Stimulated activated CD4-positive, alpha-beta T cell treated with anti-CD3 and anti-CD28 coated beads, Interleukin-1b, Interleukin-23, amount 100 ng/mL, for 4 hours (primary cell): ENCODE measurements around the gene WDFY3.

ENCODE experiments used
- DNase-seq, 2 donors: peaks; one replicate each; pipeline ENCODE4 v3.0.0-alpha.2; 2020; ENCODE audit warnings: low read depth in 2 of 2

The WDFY3 gene

DNA sequence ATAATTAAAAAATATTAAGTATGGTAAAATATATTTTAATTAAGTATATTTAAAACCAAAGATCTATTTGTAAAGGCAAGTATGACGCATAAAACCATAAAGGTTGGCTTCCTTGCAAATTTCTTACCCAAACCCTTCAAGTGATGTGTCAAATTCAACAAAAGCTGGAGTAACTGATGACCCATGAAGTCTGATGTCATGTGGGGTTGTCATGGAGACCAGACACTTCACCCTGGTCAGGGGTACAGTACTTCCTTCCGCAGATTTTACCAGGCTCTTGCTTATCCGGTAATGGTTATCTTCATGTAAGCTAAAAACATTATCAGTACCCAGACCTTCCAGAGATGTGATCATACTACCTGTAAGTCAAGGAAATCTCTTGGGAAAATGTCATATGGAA is 170.1 kb downstream of the WDFY3 start:
- DNase-seq = no peak

DNA sequence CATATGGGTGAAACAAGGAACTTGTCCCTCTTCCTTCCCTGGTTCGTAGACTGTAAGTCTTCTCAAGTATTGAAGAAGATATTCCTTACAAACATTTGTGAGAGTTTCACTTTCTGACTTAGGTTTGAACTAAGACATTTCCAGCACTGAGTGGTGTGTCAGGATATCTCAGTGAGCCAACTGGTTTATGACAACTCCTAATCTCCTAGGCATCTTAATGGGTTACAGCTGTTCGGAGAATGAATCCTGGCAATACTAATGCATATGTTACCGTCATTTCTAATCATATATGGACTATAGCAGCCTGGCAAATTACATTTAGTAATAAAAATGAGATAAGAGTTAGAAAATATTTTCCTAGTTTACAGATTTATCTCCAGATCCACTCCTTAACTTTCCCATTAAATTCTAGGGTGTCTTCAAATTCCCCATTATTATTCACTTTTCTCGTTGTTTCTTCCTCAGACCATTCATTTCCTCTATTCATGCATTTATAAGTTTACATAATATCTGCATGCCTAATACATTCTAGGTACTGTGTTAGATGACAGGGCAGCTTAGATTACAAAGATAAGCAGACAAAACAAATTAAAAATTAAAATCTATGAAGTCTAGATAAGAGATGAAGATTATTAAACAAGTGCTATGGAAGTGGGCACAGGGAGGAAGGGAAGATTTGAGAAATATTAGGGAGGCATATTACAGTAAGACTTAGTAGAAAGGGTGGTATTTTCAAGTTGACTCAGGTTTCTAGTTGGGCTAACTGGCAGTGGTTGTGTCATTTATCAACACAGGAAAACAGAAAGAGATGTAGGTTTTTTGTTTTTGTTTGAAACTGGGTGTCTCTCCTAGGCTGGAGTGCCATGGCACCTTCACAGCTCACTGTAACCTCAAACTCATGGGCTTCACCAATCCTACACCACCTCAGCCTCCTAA is 173.9 kb downstream of the WDFY3 start:
- DNase-seq = no peak

DNA sequence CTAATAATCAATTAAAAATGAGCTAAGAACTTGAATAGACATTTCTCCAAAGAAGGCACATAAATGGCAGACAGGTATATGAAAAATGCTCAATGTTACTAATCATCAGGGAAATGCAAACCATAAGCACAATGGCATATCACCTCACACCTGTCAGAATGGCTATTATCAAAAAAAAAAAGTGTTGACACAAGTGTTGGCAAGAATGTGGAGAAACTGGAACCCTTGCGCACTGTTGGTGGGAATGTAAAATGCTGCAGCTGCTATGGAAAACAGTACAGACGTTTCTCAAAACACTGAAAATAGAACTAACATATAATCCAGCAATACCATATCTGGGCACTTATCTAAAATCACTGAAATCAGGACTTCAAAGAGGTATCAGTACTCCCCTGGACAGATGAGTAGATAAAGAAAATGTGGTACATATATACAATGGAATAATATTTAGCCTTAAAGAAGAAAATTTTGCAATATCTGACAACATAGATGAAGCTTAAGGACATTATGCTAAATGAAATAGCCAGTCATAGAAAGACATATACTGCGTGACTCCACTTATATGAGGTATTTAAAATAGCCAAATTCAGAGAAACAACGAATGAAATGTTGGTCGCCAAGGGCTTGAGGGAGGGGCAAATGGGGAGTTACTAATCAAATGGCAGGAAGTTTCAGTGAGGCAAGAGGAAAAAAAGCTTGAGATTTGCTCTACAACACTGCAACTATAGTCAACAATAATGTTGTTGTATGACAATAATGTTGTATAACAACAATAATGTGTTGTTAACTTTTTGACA is 175.5 kb downstream of the WDFY3 start:
- DNase-seq = no peak

DNA sequence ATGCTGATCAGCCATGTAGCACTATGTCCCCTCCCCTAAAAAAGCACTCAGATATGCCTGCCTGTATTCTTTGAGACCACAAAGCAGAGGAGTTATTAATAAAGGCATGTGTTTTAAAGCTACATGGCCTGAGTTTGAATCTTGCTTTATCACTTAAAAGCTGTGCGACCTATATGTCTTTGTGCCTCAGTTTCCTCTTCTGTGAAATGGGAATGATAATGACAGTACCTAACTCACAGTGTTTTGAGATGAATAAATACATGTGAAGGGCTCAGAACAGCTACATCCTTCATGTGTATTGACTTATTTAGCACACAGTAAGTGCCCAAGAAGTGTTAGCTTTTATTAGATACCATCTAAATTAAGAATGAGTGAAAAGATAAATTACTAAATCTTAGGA is 180.0 kb downstream of the WDFY3 start:
- no peak for DNase-seq

DNA sequence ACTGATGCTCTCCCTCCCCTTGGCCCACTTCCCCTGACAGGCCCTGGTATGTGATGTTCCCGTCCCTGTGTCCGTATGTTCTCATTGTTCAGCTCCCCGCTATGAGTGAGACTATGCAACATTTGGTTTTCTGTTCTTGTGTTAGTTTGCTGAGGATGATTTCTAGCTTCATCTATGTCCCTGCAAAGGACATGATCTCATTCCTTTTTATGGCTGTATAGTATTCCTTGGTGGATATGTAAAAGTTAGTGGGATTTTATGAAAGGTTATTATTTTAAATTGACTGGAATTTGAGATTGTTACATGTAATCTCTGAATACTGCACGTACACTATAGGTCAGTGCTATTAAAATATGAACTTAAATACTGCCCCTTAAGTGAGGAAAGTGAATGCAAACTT is 184.0 kb downstream of the WDFY3 start:
- no peak for DNase-seq

DNA sequence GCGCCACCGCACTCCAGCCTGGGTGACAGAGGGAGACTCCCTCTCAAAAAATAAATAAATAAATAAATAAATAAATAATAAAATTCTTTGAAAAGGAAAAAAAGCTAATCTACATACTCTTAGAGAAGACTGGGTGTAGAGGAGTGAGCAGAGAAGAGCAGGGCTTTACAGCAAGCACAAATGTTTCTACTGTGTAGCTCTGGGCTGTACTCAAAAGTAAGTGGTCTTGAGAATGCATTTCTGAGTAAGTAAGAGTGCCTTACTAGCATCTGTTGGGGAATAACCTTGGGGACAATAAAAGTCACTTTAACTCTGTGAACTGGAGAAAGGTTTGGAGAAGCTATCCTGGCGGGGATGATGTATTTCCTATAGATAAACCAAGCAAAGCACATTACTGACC is 185.8 kb downstream of the WDFY3 start:
- no peak for DNase-seq

DNA sequence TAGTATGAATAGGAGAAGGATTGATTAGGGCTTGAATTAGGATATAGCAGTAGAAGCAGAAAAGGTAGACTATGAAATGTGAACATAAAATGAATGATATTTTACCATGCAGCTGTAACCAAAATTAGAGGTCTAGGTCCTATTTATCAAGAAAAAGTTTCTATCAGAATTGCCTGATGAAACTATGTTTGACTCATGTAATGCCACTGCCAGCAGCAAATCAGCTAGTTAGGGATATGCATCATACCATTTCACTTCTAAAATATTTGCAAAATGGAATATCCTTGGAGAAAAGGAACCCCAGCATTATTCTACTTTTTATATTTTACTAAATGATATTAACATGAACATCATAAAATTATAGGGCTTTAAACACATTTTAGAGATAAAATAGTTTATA is 188.4 kb downstream of the WDFY3 start:
- no peak for DNase-seq

DNA sequence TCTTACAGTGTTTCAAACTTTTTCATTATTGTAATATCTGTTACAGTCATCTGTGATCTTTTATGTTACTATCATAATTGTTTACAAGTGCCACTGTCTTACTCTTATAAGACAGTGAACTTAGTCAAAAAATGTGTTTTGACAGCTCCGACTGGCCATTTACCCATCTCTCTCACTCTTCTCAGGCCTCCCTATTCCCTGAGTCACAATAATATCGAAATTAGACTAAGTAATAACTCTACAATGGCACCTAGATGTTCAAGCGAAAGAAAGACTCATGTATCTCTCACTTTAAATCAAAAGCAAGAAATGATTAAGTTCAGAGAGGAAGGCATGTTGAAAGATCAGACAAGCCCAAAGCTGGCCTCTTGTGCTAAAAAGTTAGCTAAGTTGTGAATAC is 199.3 kb downstream of the WDFY3 start:
- no peak for DNase-seq

DNA sequence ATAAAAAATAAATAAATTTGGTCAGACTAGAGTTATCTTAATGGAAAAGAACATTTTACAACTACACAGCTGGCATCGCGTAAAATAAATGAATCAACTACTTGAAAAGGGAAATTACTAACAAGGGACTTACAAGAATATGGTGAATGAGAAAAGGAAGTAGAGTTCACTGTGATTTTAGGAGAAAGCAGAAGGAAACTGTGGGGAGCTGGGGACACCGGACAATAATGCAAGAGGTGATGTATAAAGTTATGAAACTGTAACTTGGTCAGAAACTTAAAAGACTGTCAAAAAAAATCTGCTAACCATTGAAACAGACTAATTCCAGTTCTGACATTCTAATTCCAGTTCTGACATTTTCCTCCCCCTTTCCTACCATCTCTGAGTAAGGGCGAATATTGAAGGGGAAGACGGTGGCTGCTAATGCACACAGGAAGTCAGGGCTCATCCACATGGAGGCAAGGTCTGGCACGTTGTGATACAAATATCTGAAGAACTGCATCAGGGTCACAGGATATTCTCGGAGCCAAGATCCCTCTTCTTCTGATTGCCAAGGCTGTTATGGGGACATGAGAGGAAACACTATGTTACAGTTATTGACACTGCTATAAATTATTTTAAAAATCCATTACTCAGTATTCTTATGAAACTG is 213.0 kb downstream of the WDFY3 start:
- no peak for DNase-seq

DNA sequence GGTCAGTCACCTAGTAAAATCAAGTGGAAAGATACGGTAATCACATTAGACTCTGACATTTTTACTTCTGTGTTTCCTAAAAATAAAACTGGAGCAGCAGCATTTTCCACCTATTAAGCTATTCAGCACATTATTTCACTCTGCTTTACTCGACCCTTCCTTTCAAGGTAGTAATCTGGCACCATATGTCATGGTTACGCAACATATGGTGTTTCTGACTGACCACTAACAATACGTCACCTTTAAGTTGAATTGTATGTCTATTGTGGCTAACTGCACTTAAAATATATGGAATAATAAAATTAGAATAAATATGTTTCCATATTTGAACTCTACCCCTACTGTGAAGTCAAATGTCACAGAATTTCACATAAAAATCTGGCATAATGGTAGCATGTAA is 214.8 kb downstream of the WDFY3 start:
- DNase-seq = no peak

DNA sequence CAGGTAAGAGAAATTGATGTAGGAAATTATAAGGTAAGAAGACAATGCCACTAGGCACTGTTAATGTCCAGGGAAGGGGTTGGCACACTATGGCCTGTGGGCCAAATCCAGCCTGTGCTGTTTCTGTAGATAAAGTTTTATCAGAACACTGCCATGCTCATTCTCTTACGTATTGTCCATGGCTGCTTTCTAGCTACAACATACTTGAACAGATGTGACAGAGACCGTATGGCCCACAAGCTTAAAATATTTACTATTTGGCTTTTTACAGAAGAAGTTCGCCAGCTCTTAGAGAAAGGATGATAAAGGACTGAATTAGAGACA is 215.6 kb downstream of the WDFY3 start:
- DNase-seq = no peak

DNA sequence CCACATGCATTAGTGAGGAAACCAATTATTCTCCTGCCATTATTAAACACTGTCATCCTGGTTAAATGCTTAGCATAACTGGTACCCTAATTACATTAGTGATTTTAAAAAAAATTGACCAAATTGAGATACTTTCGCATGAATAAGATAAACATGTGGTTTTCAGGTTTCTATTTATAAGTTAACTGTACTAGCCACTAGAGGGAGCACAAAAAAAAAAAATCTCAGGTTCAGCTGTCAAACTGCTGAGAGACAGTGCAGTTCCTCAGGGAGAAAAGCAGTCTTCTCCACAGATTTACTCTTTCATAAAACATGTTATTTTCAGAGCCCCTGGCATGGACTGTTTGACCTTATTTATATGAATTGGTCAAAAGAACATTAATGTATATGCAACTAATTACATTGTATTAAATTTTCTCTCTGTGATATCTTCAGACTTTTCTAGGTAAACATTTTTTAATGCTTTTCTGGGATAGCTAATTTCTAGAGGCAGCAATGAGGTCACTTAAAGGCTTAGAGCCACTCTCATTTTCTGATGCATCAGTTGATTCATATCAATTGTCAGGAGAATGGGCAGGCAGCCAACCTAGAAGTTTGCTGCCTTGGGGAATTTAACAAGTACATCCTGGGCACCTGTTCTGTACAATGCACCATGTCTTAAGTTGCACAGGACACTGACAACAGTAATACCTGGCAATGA is 216.1 kb downstream of the WDFY3 start:
- no peak for DNase-seq

DNA sequence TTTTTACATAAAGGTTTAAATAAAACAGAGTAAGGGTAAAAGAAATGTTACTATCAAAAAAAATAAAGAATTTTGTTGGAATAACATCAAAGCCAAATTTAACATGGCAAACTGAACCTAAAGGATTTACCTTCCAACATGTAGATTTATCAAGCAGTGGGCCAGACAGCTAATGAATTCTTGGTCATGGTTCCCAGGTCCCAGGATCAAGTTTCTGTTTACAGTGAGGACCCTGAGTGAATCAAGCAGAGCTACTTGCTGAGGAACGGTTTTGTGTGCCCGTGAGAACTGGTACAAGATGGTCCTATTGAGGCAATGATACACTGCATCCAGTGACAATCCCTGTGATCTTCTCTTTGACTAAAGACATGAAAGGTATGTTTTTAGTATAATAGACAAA is 226.4 kb downstream of the WDFY3 start:
- no peak for DNase-seq

DNA sequence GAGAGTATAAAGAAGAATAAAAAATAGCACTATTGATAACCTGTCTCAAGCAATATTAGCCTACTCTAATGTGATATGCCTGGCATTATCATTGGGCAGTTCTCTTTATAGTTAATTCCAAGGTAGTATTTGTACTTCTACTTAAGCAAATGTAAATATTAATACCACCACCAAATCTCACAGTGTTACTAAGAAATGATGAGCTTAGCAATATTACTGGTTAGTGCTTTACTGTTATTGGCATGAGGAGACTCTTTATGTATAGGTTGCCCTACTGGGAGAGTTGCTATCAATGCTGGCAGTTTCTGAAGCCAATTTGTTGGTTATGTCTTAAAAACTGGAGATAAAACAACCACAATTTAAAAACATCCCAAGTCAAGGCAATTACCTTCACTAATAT is 227.9 kb downstream of the WDFY3 start:
- DNase-seq = no peak

DNA sequence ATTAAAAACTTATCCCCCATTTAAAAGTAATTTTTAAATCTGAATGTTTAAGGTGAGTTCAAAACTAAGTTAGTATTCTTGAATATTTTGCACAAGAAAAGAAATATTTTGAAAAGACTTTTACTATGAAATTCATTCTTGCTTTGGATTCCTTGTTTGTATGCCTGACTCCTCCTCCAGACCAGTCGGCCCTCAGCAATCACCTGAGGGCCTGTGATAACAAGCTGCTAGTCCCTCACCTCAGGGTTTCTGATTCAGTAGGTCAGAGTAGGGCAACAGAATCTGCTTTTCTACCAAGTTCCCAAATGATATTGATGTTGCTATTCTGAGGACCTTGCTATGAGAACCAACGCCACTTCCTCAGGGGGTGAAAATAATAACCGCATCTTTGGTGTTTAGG is 228.8 kb downstream of the WDFY3 start:
- no peak for DNase-seq

DNA sequence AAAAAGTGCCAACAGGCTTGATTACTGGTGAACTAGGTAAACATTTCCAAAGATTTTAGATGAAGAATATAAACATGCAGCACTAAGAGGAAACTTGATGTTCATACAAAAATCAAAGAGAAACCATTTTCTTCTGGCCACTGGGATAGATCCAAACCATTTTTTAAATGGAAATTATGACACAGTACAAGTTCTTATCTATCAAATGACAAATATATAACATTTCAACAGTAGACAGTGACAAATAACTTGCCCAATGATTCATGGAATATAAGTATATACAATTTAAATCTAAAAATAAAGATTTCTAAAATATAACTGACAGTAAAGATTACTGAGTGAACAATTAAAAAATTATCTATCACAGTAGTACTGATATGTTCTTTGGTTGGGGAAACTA is 232.5 kb downstream of the WDFY3 start:
- DNase-seq = no peak

DNA sequence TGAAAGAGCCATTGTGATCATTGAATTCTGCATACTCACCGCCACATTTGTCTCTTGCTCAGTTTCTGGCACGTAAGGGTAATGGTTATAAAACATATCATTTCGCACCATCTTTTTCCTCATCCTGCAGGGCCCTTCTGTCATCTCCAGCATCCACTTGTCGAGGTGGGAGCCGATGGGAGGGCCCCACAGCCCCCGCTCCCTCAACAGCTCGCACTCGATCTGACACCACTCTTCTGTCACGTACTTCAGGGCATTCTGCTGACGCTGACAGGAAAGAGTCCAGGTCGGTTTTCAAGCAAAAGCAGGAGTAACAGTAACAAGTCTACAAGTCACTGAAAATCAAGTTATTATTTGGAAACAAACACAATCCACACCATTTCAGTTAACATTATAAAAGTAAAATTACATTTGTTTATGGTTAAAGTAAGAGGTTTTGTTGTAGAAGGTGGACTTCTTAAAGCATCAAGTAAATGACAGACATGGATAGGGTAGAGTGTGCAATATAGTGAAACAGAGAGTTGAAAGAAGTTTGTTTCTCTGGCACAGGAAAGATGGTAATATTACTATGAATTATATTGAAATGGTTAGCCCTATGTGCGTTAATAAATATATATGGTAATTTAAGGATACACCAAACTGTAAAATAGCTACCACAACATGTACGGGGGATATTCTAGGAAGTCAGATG is 233.0 kb downstream of the WDFY3 start:
- DNase-seq = no peak

DNA sequence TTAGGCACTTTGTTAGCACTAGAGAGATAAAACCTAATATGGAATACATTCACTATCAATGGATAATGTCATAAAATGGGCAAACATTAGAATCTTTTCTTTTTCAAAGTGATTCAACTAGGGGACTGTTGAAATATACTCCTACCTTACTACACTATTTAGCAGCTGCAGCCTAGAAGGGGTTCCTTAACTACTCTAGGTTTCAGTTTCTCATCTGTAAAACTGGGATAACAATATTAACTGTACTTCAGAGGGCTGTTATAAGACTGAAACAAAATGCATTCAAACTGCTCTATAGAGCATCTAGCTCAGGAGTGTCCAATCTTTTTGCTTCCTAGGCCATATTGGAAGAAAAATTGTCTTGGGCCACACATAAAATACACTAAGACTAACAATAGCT is 236.1 kb downstream of the WDFY3 start:
- no peak for DNase-seq

DNA sequence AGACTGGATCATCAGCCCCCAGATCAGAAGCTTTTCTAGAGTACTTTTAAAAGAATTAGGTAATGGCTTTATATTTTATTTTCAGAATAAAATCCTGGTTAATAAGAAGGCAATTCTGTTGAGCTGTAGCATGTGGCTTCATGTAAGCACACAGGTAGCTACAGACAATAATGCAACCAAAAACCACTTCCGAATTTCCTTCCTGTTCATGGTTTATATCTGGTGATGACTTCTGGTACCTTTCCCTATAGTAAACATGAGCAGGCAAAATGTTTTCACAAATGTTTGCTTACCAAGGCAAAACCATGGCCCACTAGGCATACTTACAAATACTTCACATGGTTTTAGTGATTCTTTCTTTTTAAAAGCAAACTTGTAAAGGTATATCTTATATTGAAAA is 239.0 kb downstream of the WDFY3 start:
- no peak for DNase-seq

DNA sequence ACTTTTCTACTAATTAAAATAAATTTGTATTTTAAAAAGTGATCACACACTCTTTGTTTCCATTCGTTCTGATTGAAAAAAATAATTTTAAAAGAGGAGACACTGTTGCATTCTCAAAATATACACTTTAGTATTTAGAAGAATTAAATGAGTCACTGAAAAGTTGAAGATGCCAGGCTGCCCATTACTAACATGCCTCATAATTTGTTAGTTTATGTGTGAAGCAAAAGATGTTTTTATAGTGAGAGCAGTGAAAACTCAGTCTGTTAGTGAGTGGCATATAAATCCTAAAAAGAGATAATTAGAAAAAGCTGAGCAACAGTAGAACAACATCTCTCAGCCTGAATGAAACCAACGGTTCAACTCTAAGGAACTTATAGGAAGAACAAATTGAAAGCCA is 240.1 kb downstream of the WDFY3 start:
- no peak for DNase-seq

DNA sequence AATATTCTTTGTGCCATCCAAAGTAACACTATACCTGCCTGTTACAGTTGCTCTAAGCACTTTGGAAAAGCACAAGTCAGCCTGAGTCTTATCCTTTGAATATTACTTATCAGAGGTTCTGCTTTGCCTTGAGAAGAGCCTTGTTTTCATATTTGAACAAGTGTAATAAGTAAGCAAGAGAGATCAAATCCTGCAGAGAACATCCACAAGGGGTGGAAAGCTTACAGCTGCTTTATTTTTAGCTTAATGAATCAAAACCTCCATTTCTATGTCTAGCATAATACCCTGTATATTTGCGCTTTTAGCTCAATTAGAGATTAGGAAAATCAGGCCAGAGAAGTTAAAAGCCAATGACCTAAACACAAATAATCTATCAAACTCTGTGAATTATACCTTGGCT is 243.8 kb downstream of the WDFY3 start:
- no peak for DNase-seq

DNA sequence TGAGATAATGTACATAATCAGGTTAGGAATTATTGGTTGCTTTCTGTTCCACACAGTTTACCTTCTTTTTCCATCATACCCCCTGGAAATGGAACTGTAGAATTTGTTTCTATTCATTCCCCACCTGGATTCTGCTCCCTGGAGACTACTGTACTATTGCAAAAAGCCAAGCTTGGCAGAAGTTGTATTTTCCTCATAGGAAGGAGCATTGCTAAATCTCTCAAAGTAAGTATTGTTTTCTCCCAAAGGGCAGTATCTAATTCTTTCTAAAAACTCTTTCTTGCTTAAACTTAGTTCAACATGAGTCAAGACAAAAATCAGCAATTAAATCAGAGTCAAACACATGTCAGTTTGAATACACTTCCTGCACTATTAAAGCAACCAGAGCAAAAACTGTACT is 247.4 kb downstream of the WDFY3 start:
- DNase-seq = no peak
